ENCODE data around the gene UBL4A. TPM values are rescaled to one million over a fixed set of nuclear protein-coding genes. Genes with fewer than 3 reads are reported as not detected.

Gene UBL4A
- polyA plus RNA-seq, 2 of the 4 experiments (the other 2 are of a cell fraction) = 26.4 to 37.7 TPM

- no peak for DNase-seq (ENCODE audit: low read depth in 1 of 2, low spot score in 1 of 2)
- no peak overlapping the region for H3K4me3 ChIP-seq
- FAIRE-seq = no peak
- POLR2A ChIA-PET = interaction anchor here (1.1 kb wide), 1 partner anchor 9 kb away, joined by 4 read pairs; the partner anchor contains the start of gene SLC10A3
- H3K4me1 ChIP-seq = peaks cover 21% of the 10 kb centered on the region
- ATAC-seq = no peak
- WGBS (ENCODE audit: missing lambda C conversion rate) = 83% methylated on average over 5 of the region's 5 CpGs
- CTCF ChIA-PET = interaction anchor here (1.8 kb wide), 1 partner anchor 9 kb away, joined by 6 read pairs; the partner anchor contains the start of gene SLC10A3
- no peaks in the 10 kb centered on the region for H3K9me3 ChIP-seq
- H3K4me2 ChIP-seq = no peak overlapping the region
- H3K27ac ChIP-seq = no peak overlapping the region
- no peak for TF ChIP-seq EP300 (IDR thresholded peaks at IDR 0.05)
Observed at GRCh38 chrX:154481195-154481594, 5.2 kb downstream of the UBL4A start.

- POLR2A ChIA-PET = interaction anchor here (0.5 to 1.3 kb wide), 4 partner anchors 11 to 762 kb away, joined by 3 to 8 read pairs (median 4); partner anchors contain the start of gene SLC10A3
- TF ChIP-seq CBX8 (IDR thresholded peaks at IDR 0.05) (no peak), PHF8 (IDR thresholded peaks at IDR 0.05; ENCODE audit: borderline replicate concordance, low read depth) (0 out of 2 replicates have a peak, but pooled peaks have one; percentile 36), RCOR1 (IDR thresholded peaks at IDR 0.05; ENCODE audit: low read depth, low read length) (no peak), HOXB5 (CRISPR knock-in tag; IDR thresholded peaks at IDR 0.05) (peak; percentile 83), TP53 (CRISPR knock-in tag; IDR thresholded peaks at IDR 0.05) (0 out of 2 replicates have a peak, but pooled peaks have one; percentile 73), MYC (IDR thresholded peaks at IDR 0.05; ENCODE audit: borderline replicate concordance, low read length) (peak; percentile 73; the same call in 1 of the 2 replicates), POLR2A (IDR thresholded peaks at IDR 0.05; ENCODE audit: low read length) (peak; percentile 66), TFCP2L1 (CRISPR knock-in tag; IDR thresholded peaks at IDR 0.05) (peak; percentile 66; the same call in 1 of the 2 replicates), ZFP36 (IDR thresholded peaks at IDR 0.05; ENCODE audit: borderline replicate concordance, partially characterized antibody) (no peak), ZSCAN20 (CRISPR knock-in tag; IDR thresholded peaks at IDR 0.05) (no peak), CHD2 (IDR thresholded peaks at IDR 0.05; ENCODE audit: low read length, partially characterized antibody) (no peak), HEYL (CRISPR knock-in tag; IDR thresholded peaks at IDR 0.05) (no peak; the same call in 1 of the 2 replicates), ZNF302 (CRISPR knock-in tag; IDR thresholded peaks at IDR 0.05) (no peak), ELK1 (IDR thresholded peaks at IDR 0.05; ENCODE audit: low read depth, low read length) (no peak), MAFK (IDR thresholded peaks at IDR 0.05; ENCODE audit: partially characterized antibody) (no peak), JUNB (IDR thresholded peaks at IDR 0.05) (no peak), HOXB13 (CRISPR knock-in tag; IDR thresholded peaks at IDR 0.05; ENCODE audit: low read depth) (peak; percentile 83; the same call in 1 of the 2 replicates), FOXS1 (CRISPR knock-in tag; IDR thresholded peaks at IDR 0.05) (peak; percentile 73), JUN (IDR thresholded peaks at IDR 0.05) (peak in 1 of 2 experiments; percentile 73; a peak in 4 of 5 replicates), E2F6 (IDR thresholded peaks at IDR 0.05; ENCODE audit: borderline replicate concordance, low read depth) (peak; percentile 100), EHF (CRISPR knock-in tag; IDR thresholded peaks at IDR 0.05) (0 out of 2 replicates have a peak, but pooled peaks have one; percentile 55), RNF2 (IDR thresholded peaks at IDR 0.05; ENCODE audit: borderline replicate concordance, low read depth) (0 out of 2 replicates have a peak, but pooled peaks have one; percentile 64), FOSB (CRISPR knock-in tag; IDR thresholded peaks at IDR 0.05) (no peak), KDM5A (IDR thresholded peaks at IDR 0.05) (no peak)
- TF ChIP-seq, protein P1, sequence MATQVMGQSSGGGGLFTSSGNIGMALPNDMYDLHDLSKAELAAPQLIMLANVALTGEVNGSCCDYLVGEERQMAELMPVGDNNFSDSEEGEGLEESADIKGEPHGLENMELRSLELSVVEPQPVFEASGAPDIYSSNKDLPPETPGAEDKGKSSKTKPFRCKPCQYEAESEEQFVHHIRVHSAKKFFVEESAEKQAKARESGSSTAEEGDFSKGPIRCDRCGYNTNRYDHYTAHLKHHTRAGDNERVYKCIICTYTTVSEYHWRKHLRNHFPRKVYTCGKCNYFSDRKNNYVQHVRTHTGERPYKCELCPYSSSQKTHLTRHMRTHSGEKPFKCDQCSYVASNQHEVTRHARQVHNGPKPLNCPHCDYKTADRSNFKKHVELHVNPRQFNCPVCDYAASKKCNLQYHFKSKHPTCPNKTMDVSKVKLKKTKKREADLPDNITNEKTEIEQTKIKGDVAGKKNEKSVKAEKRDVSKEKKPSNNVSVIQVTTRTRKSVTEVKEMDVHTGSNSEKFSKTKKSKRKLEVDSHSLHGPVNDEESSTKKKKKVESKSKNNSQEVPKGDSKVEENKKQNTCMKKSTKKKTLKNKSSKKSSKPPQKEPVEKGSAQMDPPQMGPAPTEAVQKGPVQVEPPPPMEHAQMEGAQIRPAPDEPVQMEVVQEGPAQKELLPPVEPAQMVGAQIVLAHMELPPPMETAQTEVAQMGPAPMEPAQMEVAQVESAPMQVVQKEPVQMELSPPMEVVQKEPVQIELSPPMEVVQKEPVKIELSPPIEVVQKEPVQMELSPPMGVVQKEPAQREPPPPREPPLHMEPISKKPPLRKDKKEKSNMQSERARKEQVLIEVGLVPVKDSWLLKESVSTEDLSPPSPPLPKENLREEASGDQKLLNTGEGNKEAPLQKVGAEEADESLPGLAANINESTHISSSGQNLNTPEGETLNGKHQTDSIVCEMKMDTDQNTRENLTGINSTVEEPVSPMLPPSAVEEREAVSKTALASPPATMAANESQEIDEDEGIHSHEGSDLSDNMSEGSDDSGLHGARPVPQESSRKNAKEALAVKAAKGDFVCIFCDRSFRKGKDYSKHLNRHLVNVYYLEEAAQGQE (IDR thresholded peaks at IDR 0.05) = no peak
- TF ChIP-seq, protein P2, sequence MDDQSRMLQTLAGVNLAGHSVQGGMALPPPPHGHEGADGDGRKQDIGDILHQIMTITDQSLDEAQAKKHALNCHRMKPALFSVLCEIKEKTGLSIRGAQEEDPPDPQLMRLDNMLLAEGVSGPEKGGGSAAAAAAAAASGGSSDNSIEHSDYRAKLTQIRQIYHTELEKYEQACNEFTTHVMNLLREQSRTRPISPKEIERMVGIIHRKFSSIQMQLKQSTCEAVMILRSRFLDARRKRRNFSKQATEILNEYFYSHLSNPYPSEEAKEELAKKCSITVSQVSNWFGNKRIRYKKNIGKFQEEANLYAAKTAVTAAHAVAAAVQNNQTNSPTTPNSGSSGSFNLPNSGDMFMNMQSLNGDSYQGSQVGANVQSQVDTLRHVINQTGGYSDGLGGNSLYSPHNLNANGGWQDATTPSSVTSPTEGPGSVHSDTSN (IDR thresholded peaks at IDR 0.05) = no peak
- TF ChIP-seq, protein P3, sequence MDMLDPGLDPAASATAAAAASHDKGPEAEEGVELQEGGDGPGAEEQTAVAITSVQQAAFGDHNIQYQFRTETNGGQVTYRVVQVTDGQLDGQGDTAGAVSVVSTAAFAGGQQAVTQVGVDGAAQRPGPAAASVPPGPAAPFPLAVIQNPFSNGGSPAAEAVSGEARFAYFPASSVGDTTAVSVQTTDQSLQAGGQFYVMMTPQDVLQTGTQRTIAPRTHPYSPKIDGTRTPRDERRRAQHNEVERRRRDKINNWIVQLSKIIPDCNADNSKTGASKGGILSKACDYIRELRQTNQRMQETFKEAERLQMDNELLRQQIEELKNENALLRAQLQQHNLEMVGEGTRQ (IDR thresholded peaks at IDR 0.05) = peak; percentile 48
- TF ChIP-seq, protein P4, sequence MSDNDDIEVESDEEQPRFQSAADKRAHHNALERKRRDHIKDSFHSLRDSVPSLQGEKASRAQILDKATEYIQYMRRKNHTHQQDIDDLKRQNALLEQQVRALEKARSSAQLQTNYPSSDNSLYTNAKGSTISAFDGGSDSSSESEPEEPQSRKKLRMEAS (IDR thresholded peaks at IDR 0.05) = peak; percentile 100
Observed at GRCh38 chrX:154478728-154479622, 7.4 kb downstream of the UBL4A start, which contains the start of gene LAGE3. Gene LAGE3, minus strand, starts transcription at chrX:154479281. Its CDS starts 366 bp downstream, at chrX:154478915.

More at GRCh38 chrX:154478728-154479622, 7.4 kb downstream of the UBL4A start, which contains the start of gene LAGE3:
- Histone ChIP-seq H3K27ac (peak within 1 kb of the TSS; percentile 71 to 91), H3K9me3 (no peaks in the 10 kb centered on the region), H3K4me1 (peaks cover 5% of the 10 kb centered on the region; the same call in 1 of the 3 replicates), H3K4me3 (peak within 1 kb of the TSS; percentile 83), H3K4me2 (peak within 1 kb of the TSS; percentile 97)
- FAIRE-seq (peak; percentile 43), DNase-seq (ENCODE audit: low read depth in 1 of 2, low spot score in 1 of 2) (peak; percentile 83 to 94), ATAC-seq (peak; percentile 88 to 93)
- 47% methylated on average over 8 of the region's 85 CpGs for WGBS (ENCODE audit: missing lambda C conversion rate)
- CTCF ChIA-PET = interaction anchor here (1.8 kb wide), 1 partner anchor 11 kb away, joined by 6 read pairs; the partner anchor contains the start of gene SLC10A3

Measured in A549 (cell line).